Measurements from ENCODE around the gene CNNM3.

DNA sequence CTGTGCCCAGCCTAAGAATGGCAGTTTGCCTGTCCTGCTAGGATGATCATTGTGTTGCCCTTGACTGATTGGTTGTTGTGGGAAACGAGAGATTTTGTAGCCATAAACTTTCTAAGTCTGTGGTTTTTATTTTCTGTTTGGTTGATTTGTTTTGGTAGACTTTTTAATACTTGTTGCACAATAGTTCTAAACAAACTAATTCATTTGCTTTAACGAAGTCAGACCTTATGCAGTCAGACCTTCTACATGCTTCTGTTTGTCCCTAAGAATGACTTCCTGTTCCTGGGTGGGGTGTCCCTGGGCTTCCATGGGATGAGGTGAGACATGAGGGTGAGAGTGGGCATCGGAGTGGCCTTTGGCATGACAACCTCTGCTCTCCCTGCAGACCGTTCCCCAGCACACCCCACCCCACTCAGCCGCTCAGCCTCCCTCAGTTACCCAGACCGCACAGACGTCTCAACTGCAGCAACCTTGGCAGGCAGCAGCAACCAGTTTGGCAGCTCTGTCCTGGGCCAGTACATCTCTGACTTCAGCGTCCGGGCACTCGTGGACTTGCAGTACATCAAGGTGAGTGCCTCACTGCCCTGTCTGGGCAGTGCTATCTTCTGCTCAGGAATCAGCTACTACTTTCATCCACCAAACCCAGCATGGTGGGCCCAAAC, 7.8 kb upstream of the CNNM3 start:
- TF ChIP-seq, protein P1, sequence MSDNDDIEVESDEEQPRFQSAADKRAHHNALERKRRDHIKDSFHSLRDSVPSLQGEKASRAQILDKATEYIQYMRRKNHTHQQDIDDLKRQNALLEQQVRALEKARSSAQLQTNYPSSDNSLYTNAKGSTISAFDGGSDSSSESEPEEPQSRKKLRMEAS (IDR thresholded peaks at IDR 0.05; ENCODE audit: low read depth, low read length), result no peak
- TF ChIP-seq POLR2A (IDR thresholded peaks at IDR 0.05; ENCODE audit: extremely low read depth, insufficient read length), result no peak

All from NB4 (cell line).